CD1c-positive myeloid dendritic cell (primary cell): ENCODE results near the gene TULP4.

ENCODE experiments used
- DNase-seq: peaks from one replicate; pipeline ENCODE4 v3.0.0-alpha.2; 2016; ENCODE audit errors: extremely low spot score

The TULP4 gene

GRCh38 chr6:158312165-158312564 lies at the start of gene TULP4:
Gene TULP4 (plus strand): TSS chr6:158312465. CDS start chr6:158314017, 1,552 bp downstream.
- DNase-seq = no peak

GRCh38 chr6:158262755-158263154 lies 49.5 kb upstream of the TULP4 start:
- DNase-seq = no peak

- DNase-seq = no peak
These were observed 48.1 kb upstream of the TULP4 start for GRCh38 chr6:158264180-158264579.

GRCh38 chr6:158266131-158266530 lies 46.1 kb upstream of the TULP4 start:
- no peak for DNase-seq

- no peak for DNase-seq
These were observed 43.7 kb upstream of the TULP4 start for GRCh38 chr6:158268361-158269147.

- DNase-seq = no peak
These were observed 42.6 kb upstream of the TULP4 start for GRCh38 chr6:158269657-158270056.

- no peak for DNase-seq
These were observed 41.7 kb upstream of the TULP4 start for GRCh38 chr6:158270389-158271127.

GRCh38 chr6:158272324-158272723 lies 39.9 kb upstream of the TULP4 start:
- no peak for DNase-seq

GRCh38 chr6:158278004-158278403 lies 34.3 kb upstream of the TULP4 start:
- no peak for DNase-seq

- no peak for DNase-seq
These were observed 32.6 kb upstream of the TULP4 start for GRCh38 chr6:158279615-158280014.

GRCh38 chr6:158283304-158283980 lies 28.8 kb upstream of the TULP4 start:
- no peak for DNase-seq

GRCh38 chr6:158284007-158284875 lies 28.0 kb upstream of the TULP4 start:
- no peak for DNase-seq

- no peak for DNase-seq
These were observed 27.2 kb upstream of the TULP4 start for GRCh38 chr6:158284876-158285655.

- no peak for DNase-seq
These were observed 26.6 kb upstream of the TULP4 start for GRCh38 chr6:158285656-158286021.

GRCh38 chr6:158286413-158286812 lies 25.9 kb upstream of the TULP4 start:
- DNase-seq = no peak

- DNase-seq = no peak
These were observed 25.2 kb upstream of the TULP4 start for GRCh38 chr6:158287047-158287446.

GRCh38 chr6:158290040-158290439 lies 22.2 kb upstream of the TULP4 start:
- no peak for DNase-seq

- peak; percentile 12 for DNase-seq
These were observed 21.6 kb upstream of the TULP4 start for GRCh38 chr6:158290659-158291058.

GRCh38 chr6:158292016-158292415 lies 20.2 kb upstream of the TULP4 start:
- DNase-seq = no peak

- DNase-seq = no peak
These were observed 19.1 kb upstream of the TULP4 start for GRCh38 chr6:158293122-158293521.
